ENCODE measurements around the gene ARHGEF25. TPM values are rescaled to one million over a fixed set of nuclear protein-coding genes. Genes with fewer than 3 reads are reported as not detected.

ARHGEF25 gene
- total RNA-seq, 1 experiment from 2014 or later, result 2.2 TPM

GRCh38 chr12:57637364-57637763, 26.1 kb downstream of the ARHGEF25 start:
- Mint-ChIP-seq H3K27ac (ENCODE audit: unreplicated experiment) (no peak overlapping the region), H3K9me3 (ENCODE audit: low read depth, unreplicated experiment) (no peaks in the 10 kb centered on the region), H3K27me3 (ENCODE audit: unreplicated experiment) (peaks cover 42% of the 10 kb centered on the region), H3K4me3 (ENCODE audit: low read depth, unreplicated experiment) (no peak overlapping the region), H3K36me3 (ENCODE audit: insufficient read depth, unreplicated experiment) (peaks cover 7% of the 10 kb centered on the region), H3K4me1 (ENCODE audit: low read depth, unreplicated experiment) (peaks cover 9% of the 10 kb centered on the region)
- CTCF ChIA-PET, result interaction anchor here (1.7 kb wide), 1 partner anchor 54 kb away, joined by 4 read pairs; no protein-coding TSS in a partner anchor
- DNase-seq, result no peak
- intact Hi-C loops (cut with micrococcal nuclease; ENCODE audit: unreplicated experiment), result loop anchor here (10.0 kb wide), 1 partner anchor 47 kb away; no protein-coding TSS in a partner anchor
- TF ChIP-seq CTCF (IDR thresholded peaks at IDR 0.05; ENCODE audit: unreplicated experiment), result no peak
- BruUV-seq (replicated peaks), result no TSS peak

- H3K4me3 Mint-ChIP-seq (ENCODE audit: low read depth, unreplicated experiment), result no peak overlapping the region
- no peaks in the 10 kb centered on the region for H3K9me3 Mint-ChIP-seq (ENCODE audit: low read depth, unreplicated experiment)
- CTCF ChIA-PET, result interaction anchor here (0.7 kb wide), 1 partner anchor 20 kb away, joined by 7 read pairs; no protein-coding TSS in a partner anchor
- DNase-seq, result no peak
- intact Hi-C loops (cut with micrococcal nuclease; ENCODE audit: unreplicated experiment), result loop anchor here (10.0 kb wide), 1 partner anchor 47 kb away; no protein-coding TSS in a partner anchor
- peaks cover 8% of the 10 kb centered on the region for H3K4me1 Mint-ChIP-seq (ENCODE audit: low read depth, unreplicated experiment)
- no peaks in the 10 kb centered on the region for H3K36me3 Mint-ChIP-seq (ENCODE audit: insufficient read depth, unreplicated experiment)
- no peak overlapping the region for H3K27ac Mint-ChIP-seq (ENCODE audit: unreplicated experiment)
- TF ChIP-seq CTCF (IDR thresholded peaks at IDR 0.05; ENCODE audit: unreplicated experiment), result no peak
- peaks cover 43% of the 10 kb centered on the region for H3K27me3 Mint-ChIP-seq (ENCODE audit: unreplicated experiment)
- no TSS peak for BruUV-seq (replicated peaks)
Observed at GRCh38 chr12:57638096-57638495, 26.9 kb downstream of the ARHGEF25 start.

- H3K27me3 Mint-ChIP-seq (ENCODE audit: unreplicated experiment), result peaks cover 43% of the 10 kb centered on the region
Observed at GRCh38 chr12:57640175-57641042, 29.2 kb downstream of the ARHGEF25 start.

More at GRCh38 chr12:57640175-57641042, 29.2 kb downstream of the ARHGEF25 start:
- TF ChIP-seq CTCF (IDR thresholded peaks at IDR 0.05; ENCODE audit: unreplicated experiment), result no peak
- Mint-ChIP-seq H3K27ac (ENCODE audit: unreplicated experiment) (no peak overlapping the region), H3K4me1 (ENCODE audit: low read depth, unreplicated experiment) (no peaks in the 10 kb centered on the region), H3K36me3 (ENCODE audit: insufficient read depth, unreplicated experiment) (no peaks in the 10 kb centered on the region), H3K4me3 (ENCODE audit: low read depth, unreplicated experiment) (no peak overlapping the region), H3K9me3 (ENCODE audit: low read depth, unreplicated experiment) (no peaks in the 10 kb centered on the region)
- BruUV-seq (replicated peaks), result no TSS peak
- DNase-seq, result no peak
- intact Hi-C loops (cut with micrococcal nuclease; ENCODE audit: unreplicated experiment), result no loop called here
- CTCF ChIA-PET, result no interaction called here
